ENCODE measurements around the gene DNAH10. TPM values are rescaled to one million over a fixed set of nuclear protein-coding genes. Genes with fewer than 3 reads are reported as not detected.

DNAH10 gene
- total and polyA plus RNA-seq, 12 donors: 0.06 to 1.5 (median 0.28) TPM

DNA sequence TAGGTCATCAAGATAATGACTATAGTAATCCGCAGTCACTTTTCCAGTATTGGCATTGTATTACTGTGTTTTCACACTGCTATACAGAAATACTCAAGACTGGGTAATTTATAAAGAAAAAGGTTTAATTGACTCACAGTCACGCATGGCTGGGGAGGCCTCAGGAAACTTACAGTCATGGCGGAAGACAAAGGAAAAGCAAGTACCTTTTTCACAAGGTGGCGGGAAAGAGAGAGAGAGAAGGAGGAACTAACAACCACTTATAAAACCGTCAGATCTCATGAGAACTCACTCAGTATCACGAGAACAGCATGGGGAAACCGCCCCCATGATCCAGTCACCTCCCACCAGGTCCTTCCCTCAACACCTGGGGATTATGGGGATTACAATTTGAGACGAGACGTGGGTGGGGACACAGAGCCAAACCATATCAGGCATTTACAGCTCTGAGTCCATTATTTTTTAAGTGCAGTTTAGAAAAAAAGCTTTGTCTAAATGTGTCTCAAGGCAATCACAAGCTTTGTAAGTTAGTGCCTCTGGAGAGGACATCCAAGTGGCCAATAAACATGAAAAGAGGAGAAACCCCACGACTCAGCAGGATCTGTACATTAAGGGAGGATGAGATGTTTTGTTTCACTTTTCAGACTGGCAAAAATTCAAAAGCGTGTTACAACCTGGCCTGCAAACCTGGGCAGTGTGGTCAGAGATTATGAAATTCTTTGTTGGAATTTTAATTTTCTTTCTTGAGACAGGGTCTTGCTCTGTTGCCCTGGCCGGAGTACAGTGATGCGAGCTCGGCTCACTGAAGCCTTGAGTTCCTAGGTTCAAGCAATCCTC, 82.0 kb downstream of the DNAH10 start:
- Histone ChIP-seq H3K27me3 (peaks cover 5% of the 10 kb centered on the region), H3K36me3 (replicated peaks in 1 of 2) (no peaks in the 10 kb centered on the region), H3K4me3 (no peak overlapping the region), H3K9me3 (replicated peaks in 1 of 3) (no peaks in the 10 kb centered on the region), H3K27ac (no peak overlapping the region), H3K4me1 (replicated peaks in 1 of 2) (no peaks in the 10 kb centered on the region)
- no peak for DNase-seq
- WGBS, 4 donors: 83 to 87% (median 84%) methylated on average over 13 to 14 of the region's 14 CpGs
- intact Hi-C loops (cut with DNase I): no loop called here
- no peak for TF ChIP-seq POLR2A (IDR thresholded peaks at IDR 0.05)
- TF ChIP-seq, protein P1, sequence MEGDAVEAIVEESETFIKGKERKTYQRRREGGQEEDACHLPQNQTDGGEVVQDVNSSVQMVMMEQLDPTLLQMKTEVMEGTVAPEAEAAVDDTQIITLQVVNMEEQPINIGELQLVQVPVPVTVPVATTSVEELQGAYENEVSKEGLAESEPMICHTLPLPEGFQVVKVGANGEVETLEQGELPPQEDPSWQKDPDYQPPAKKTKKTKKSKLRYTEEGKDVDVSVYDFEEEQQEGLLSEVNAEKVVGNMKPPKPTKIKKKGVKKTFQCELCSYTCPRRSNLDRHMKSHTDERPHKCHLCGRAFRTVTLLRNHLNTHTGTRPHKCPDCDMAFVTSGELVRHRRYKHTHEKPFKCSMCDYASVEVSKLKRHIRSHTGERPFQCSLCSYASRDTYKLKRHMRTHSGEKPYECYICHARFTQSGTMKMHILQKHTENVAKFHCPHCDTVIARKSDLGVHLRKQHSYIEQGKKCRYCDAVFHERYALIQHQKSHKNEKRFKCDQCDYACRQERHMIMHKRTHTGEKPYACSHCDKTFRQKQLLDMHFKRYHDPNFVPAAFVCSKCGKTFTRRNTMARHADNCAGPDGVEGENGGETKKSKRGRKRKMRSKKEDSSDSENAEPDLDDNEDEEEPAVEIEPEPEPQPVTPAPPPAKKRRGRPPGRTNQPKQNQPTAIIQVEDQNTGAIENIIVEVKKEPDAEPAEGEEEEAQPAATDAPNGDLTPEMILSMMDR (IDR thresholded peaks at IDR 0.05): no peak

DNA sequence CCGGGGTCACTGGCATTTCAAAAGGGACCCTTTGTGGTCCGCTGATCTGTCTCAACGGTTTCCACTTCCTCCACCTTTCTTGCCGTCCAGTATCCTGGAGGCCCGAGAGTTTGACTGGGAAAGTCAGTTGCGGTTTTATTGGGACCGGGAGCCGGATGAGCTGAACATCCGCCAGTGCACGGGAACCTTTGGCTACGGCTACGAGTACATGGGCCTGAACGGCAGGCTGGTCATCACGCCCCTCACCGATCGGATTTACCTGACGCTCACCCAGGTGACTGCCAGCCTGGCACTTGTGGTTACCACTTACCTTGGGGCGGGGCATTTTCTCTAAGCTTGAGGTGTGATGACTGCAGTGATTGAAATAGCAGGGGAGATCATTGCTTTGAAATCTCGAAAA, 83.8 kb downstream of the DNAH10 start:
- Histone ChIP-seq H3K36me3 (replicated peaks in 1 of 2) (no peaks in the 10 kb centered on the region), H3K9me3 (replicated peaks in 1 of 3) (no peaks in the 10 kb centered on the region), H3K27ac (no peak overlapping the region), H3K4me1 (replicated peaks in 1 of 2) (no peaks in the 10 kb centered on the region), H3K4me3 (no peak overlapping the region), H3K27me3 (peaks cover 5% of the 10 kb centered on the region)
- peak in 1 of 7 donors; percentile 9 for DNase-seq
- TF ChIP-seq, protein P1 (IDR thresholded peaks at IDR 0.05): no peak
- no peak for TF ChIP-seq POLR2A (IDR thresholded peaks at IDR 0.05)
- 90 to 93% (median 91%) methylated on average over 19 of the region's 19 CpGs for WGBS, 4 donors
- intact Hi-C loops (cut with DNase I): no loop called here

DNA sequence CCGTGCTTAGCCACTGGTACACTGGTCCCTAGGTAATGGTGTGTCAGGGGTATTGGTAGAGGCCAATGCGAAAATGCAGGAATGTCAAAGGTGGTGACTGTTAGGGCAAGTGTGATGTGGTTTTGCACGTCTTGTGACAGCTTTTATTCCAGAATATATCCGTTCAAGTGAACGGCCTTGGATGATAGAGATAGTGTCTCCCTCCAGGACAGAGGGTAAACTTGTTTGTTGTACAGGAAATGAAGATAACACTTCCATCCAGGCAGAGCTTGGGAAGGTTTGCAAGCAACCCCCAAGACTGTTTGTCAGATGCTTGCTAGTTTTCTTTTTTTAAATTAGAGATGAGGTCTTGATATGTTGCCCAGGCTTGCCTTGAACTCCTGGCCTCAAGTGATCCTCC, 84.2 kb downstream of the DNAH10 start:
- H3K27me3 ChIP-seq: peaks cover 3% of the 10 kb centered on the region
- intact Hi-C loops (cut with DNase I): no loop called here

DNA sequence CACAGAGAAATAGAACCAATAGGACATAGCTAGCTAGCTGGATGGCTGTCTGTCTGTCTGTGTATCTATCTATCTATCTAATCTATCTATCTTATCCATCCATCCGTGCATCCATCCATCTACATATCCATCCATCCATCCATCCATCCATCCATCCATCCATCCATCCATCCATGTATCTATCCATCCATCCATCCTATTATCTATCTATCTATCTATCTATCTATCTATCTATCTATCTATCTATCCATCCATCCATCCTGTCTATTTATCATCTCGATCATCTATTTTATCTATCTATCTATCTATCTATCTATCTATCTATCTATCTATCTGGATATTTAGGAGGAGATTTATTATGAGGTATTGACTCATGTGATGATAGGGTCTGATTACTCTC, 84.9 kb downstream of the DNAH10 start:
- no peak for DNase-seq
- H3K27ac ChIP-seq: no peak overlapping the region
- H3K9me3 ChIP-seq (replicated peaks in 1 of 3): no peaks in the 10 kb centered on the region
- no peak overlapping the region for H3K4me3 ChIP-seq
- no peaks in the 10 kb centered on the region for H3K4me1 ChIP-seq (replicated peaks in 1 of 2)
- 77 to 88% (median 81%) methylated on average over 2 of the region's 2 CpGs for WGBS, 4 donors
- intact Hi-C loops (cut with DNase I): no loop called here
- TF ChIP-seq, protein P1 (IDR thresholded peaks at IDR 0.05): no peak
- TF ChIP-seq POLR2A (IDR thresholded peaks at IDR 0.05): no peak
- no peaks in the 10 kb centered on the region for H3K36me3 ChIP-seq (replicated peaks in 1 of 2)
- no peaks in the 10 kb centered on the region for H3K27me3 ChIP-seq

More for the DNA sequence above, 84.2 kb downstream of the DNAH10 start:
- Histone ChIP-seq H3K4me1 (replicated peaks in 1 of 2) (no peaks in the 10 kb centered on the region), H3K36me3 (replicated peaks in 1 of 2) (no peaks in the 10 kb centered on the region), H3K27ac (no peak overlapping the region), H3K9me3 (replicated peaks in 1 of 3) (no peaks in the 10 kb centered on the region), H3K4me3 (no peak overlapping the region)
- no peak for DNase-seq
- TF ChIP-seq, protein P1 (IDR thresholded peaks at IDR 0.05): no peak
- no peak for TF ChIP-seq POLR2A (IDR thresholded peaks at IDR 0.05)
- 74 to 86% (median 75%) methylated on average over 5 of the region's 5 CpGs for WGBS, 4 donors

All from adrenal gland (tissue), 12 donors.